HG02943 (cell line): ENCODE data around the gene NUP98.

Experiments used
- ATAC-seq: cut with Tn5 transposase; IDR thresholded peaks from one replicate; pipeline ENCODE4 v1.9.1; 2021; ENCODE audit warnings: mild to moderate bottlenecking, low read depth, moderate library complexity; ENCODE audit not compliant: unreplicated experiment

The NUP98 gene

GRCh38 chr11:3797329-3798090 is at the start of gene NUP98:
Gene NUP98, minus strand, starts transcription at chr11:3797554. Its CDS starts 15,437 bp downstream, at chr11:3782117.
- ATAC-seq = peak; percentile 91

- no peak for ATAC-seq
Measured at GRCh38 chr11:3845670-3846069, 48.3 kb upstream of the NUP98 start.

GRCh38 chr11:3845246-3845645 is 47.9 kb upstream of the NUP98 start:
- ATAC-seq = no peak

- ATAC-seq = no peak
Measured at GRCh38 chr11:3843326-3843725, 46.0 kb upstream of the NUP98 start.

- peak; percentile 50 for ATAC-seq
Measured at GRCh38 chr11:3841426-3842350, 44.3 kb upstream of the NUP98 start.

- ATAC-seq = peak; percentile 39
Measured at GRCh38 chr11:3840870-3841425, 43.6 kb upstream of the NUP98 start, which contains the start of gene RHOG. Gene RHOG, minus strand, starts transcription at chr11:3840959. Its CDS starts 12,821 bp downstream, at chr11:3828138.

- peak; percentile 2 for ATAC-seq
Measured at GRCh38 chr11:3840004-3840869, 42.9 kb upstream of the NUP98 start.

GRCh38 chr11:3838504-3838903 is 41.1 kb upstream of the NUP98 start:
- no peak for ATAC-seq

GRCh38 chr11:3837793-3838192 is 40.4 kb upstream of the NUP98 start:
- no peak for ATAC-seq

GRCh38 chr11:3836903-3837302 is 39.5 kb upstream of the NUP98 start:
- ATAC-seq = no peak

- ATAC-seq = no peak
Measured at GRCh38 chr11:3835751-3836150, 38.4 kb upstream of the NUP98 start.

- ATAC-seq = no peak
Measured at GRCh38 chr11:3834664-3835461, 37.5 kb upstream of the NUP98 start.

GRCh38 chr11:3834349-3834663 is 37.0 kb upstream of the NUP98 start:
- no peak for ATAC-seq

- ATAC-seq = no peak
Measured at GRCh38 chr11:3833449-3833848, 36.1 kb upstream of the NUP98 start.

- no peak for ATAC-seq
Measured at GRCh38 chr11:3832816-3833215, 35.5 kb upstream of the NUP98 start.

GRCh38 chr11:3831378-3832239 is 34.3 kb upstream of the NUP98 start:
- ATAC-seq = no peak

- ATAC-seq = no peak
Measured at GRCh38 chr11:3830730-3831129, 33.4 kb upstream of the NUP98 start.

- ATAC-seq = no peak
Measured at GRCh38 chr11:3830088-3830487, 32.7 kb upstream of the NUP98 start.
